ENCODE measurements around the gene CREBZF.
"Not testable (repeated sequence)": the region's sequence is repeated elsewhere in the genome, so short reads cannot be mapped to it uniquely, and the experiment has no call there.

Gene CREBZF

GRCh38 chr11:85619499-85619898, 45.4 kb downstream of the CREBZF start:
- no peak for DNase-seq

GRCh38 chr11:85611643-85612042, 53.3 kb downstream of the CREBZF start:
- DNase-seq: not testable (repeated sequence)
